Glomerular visceral epithelial cell (primary cell): ENCODE data around the gene HPCA.

ENCODE experiments used
- DNase-seq: peaks from one replicate; pipeline ENCODE4 v3.0.0-alpha.2; 2016; ENCODE audit errors: extremely low spot score

HPCA gene

GRCh38 chr1:32889731-32890278 is 3.5 kb downstream of the HPCA start:
- no peak for DNase-seq

- DNase-seq, result no peak
Measured at GRCh38 chr1:32890516-32891240, 4.4 kb downstream of the HPCA start.

GRCh38 chr1:32891241-32891570 is 4.9 kb downstream of the HPCA start:
- DNase-seq, result no peak

- no peak for DNase-seq
Measured at GRCh38 chr1:32891630-32892029, 5.3 kb downstream of the HPCA start.

- no peak for DNase-seq
Measured at GRCh38 chr1:32892368-32893197, 6.3 kb downstream of the HPCA start.

GRCh38 chr1:32893198-32894018 is 7.1 kb downstream of the HPCA start:
- DNase-seq, result no peak

- DNase-seq, result no peak
Measured at GRCh38 chr1:32894019-32894600, 7.8 kb downstream of the HPCA start.

GRCh38 chr1:32894681-32895080 is 8.4 kb downstream of the HPCA start:
- DNase-seq, result no peak

GRCh38 chr1:32895325-32896215 is 9.3 kb downstream of the HPCA start:
- DNase-seq, result no peak

- DNase-seq, result no peak
Measured at GRCh38 chr1:32896451-32896850, 10.2 kb downstream of the HPCA start.

- DNase-seq, result no peak
Measured at GRCh38 chr1:32897082-32898049, 11.1 kb downstream of the HPCA start.

- no peak for DNase-seq
Measured at GRCh38 chr1:32898056-32898455, 11.8 kb downstream of the HPCA start.

- DNase-seq, result no peak
Measured at GRCh38 chr1:32898958-32899357, 12.7 kb downstream of the HPCA start.

- DNase-seq, result no peak
Measured at GRCh38 chr1:32899586-32900296, 13.4 kb downstream of the HPCA start.

GRCh38 chr1:32900371-32900955 is 14.2 kb downstream of the HPCA start:
- no peak for DNase-seq

- peak; percentile 36 for DNase-seq
Measured at GRCh38 chr1:32900956-32901822, 14.9 kb downstream of the HPCA start, which contains the start of gene TMEM54. Gene TMEM54, minus strand, starts transcription at chr1:32901389. Its CDS starts 151 bp downstream, at chr1:32901238.

GRCh38 chr1:32901823-32902534 is 15.7 kb downstream of the HPCA start:
- no peak for DNase-seq
